GM20000 (cell line): ENCODE data around the gene METTL21A.

ENCODE experiments used
- DNase-seq: peaks from one replicate; pipeline ENCODE4 v3.0.0; 2012; ENCODE audit warnings: low spot score
- CTCF ChIP-seq: IDR thresholded peaks from 2 replicates; pipeline ENCODE4 v1.5.1; 2012; ENCODE audit warnings: mild to moderate bottlenecking, control low read depth; ENCODE audit errors: extremely low read depth, missing control alignments

The METTL21A gene

GRCh38 chr2:207621501-207622039 is 3.6 kb downstream of the METTL21A start:
- DNase-seq: peak; percentile 29
- TF ChIP-seq CTCF: no peak

GRCh38 chr2:207619764-207620203 is 5.4 kb downstream of the METTL21A start:
- peak; percentile 44 for DNase-seq

GRCh38 chr2:207617011-207617671 is 8.1 kb downstream of the METTL21A start:
- no peak for DNase-seq
- TF ChIP-seq CTCF: no peak

More at GRCh38 chr2:207619764-207620203, 5.4 kb downstream of the METTL21A start:
- no peak for TF ChIP-seq CTCF

- no peak for DNase-seq
Measured at GRCh38 chr2:207616185-207616584, 9.0 kb downstream of the METTL21A start.

GRCh38 chr2:207614824-207615223 is 10.4 kb downstream of the METTL21A start:
- DNase-seq: no peak
- TF ChIP-seq CTCF: no peak

More at GRCh38 chr2:207616185-207616584, 9.0 kb downstream of the METTL21A start:
- TF ChIP-seq CTCF: no peak

GRCh38 chr2:207612714-207613113 is 12.5 kb downstream of the METTL21A start:
- no peak for TF ChIP-seq CTCF
- DNase-seq: no peak

GRCh38 chr2:207606829-207607228 is 18.4 kb downstream of the METTL21A start:
- TF ChIP-seq CTCF: no peak
- no peak for DNase-seq
